Hematopoietic multipotent progenitor cell treated with erythropoietin and hydrocortisone succinate and interleukin-3 and kit ligand, for 17 days (in vitro differentiated cells): Measurements from ENCODE around the gene COL19A1.
"Not testable (repeated sequence)": the region's sequence is repeated elsewhere in the genome, so short reads cannot be mapped to it uniquely, and the experiment has no call there.

Experiments
- DNase-seq: peaks from one replicate; pipeline ENCODE4 v3.0.0-alpha.2; 2015; ENCODE audit warnings: low spot score

COL19A1 gene

GRCh38 chr6:69866351-69866769, at the start of gene COL19A1:
TSS of gene COL19A1 (plus strand) at chr6:69866556. CDS start at chr6:69879568, 13,012 bp downstream.
- no peak for DNase-seq

GRCh38 chr6:69816569-69816968, 49.8 kb upstream of the COL19A1 start:
- DNase-seq = no peak

GRCh38 chr6:69817358-69817757, 49.0 kb upstream of the COL19A1 start:
- no peak for DNase-seq

GRCh38 chr6:69818223-69818930, 48.0 kb upstream of the COL19A1 start:
- no peak for DNase-seq

GRCh38 chr6:69819138-69819537, 47.2 kb upstream of the COL19A1 start:
- DNase-seq = no peak

GRCh38 chr6:69820018-69820417, 46.3 kb upstream of the COL19A1 start:
- DNase-seq = no peak

- no peak for DNase-seq
Measured at GRCh38 chr6:69820438-69820837, 45.9 kb upstream of the COL19A1 start.

GRCh38 chr6:69824355-69824754, 42.0 kb upstream of the COL19A1 start:
- DNase-seq = not testable (repeated sequence)

GRCh38 chr6:69825904-69826303, 40.5 kb upstream of the COL19A1 start:
- DNase-seq = no peak

GRCh38 chr6:69827276-69827893, 39.0 kb upstream of the COL19A1 start:
- no peak for DNase-seq

GRCh38 chr6:69832558-69832957, 33.8 kb upstream of the COL19A1 start:
- DNase-seq = no peak

GRCh38 chr6:69835414-69836179, 30.8 kb upstream of the COL19A1 start:
- DNase-seq = peak; percentile 18

GRCh38 chr6:69841862-69842261, 24.5 kb upstream of the COL19A1 start:
- DNase-seq = no peak

GRCh38 chr6:69843189-69843588, 23.2 kb upstream of the COL19A1 start:
- no peak for DNase-seq

GRCh38 chr6:69846312-69846711, 20.0 kb upstream of the COL19A1 start:
- DNase-seq = no peak

- DNase-seq = no peak
Measured at GRCh38 chr6:69846770-69847491, 19.4 kb upstream of the COL19A1 start.

GRCh38 chr6:69847492-69847788, 18.9 kb upstream of the COL19A1 start:
- no peak for DNase-seq

- no peak for DNase-seq
Measured at GRCh38 chr6:69848552-69848951, 17.8 kb upstream of the COL19A1 start.

GRCh38 chr6:69852706-69853105, 13.7 kb upstream of the COL19A1 start:
- no peak for DNase-seq

- no peak for DNase-seq
Measured at GRCh38 chr6:69861986-69862385, 4.4 kb upstream of the COL19A1 start.

- no peak for DNase-seq
Measured at GRCh38 chr6:69863766-69864165, 2.6 kb upstream of the COL19A1 start.

- no peak for DNase-seq
Measured at GRCh38 chr6:69865126-69865525, 1.2 kb upstream of the COL19A1 start.
